Measurements from ENCODE around the gene ENO1. TPM values are rescaled to one million over a fixed set of nuclear protein-coding genes. Genes with fewer than 3 reads are reported as not detected.

The ENO1 gene
- total and polyA plus RNA-seq, 9 of the 15 experiments (the other 6 are each of a cell fraction or from before 2014, with no cell fraction given): 2,249 to 7,472 (median 2,868) TPM

GRCh38 chr1:8879464-8879921 lies 1.0 kb upstream of the ENO1 start (continued):
- TF ChIP-seq ZNF318 (IDR thresholded peaks at IDR 0.05; ENCODE audit: borderline replicate concordance in 1 of 2, low read depth in 1 of 2): no peak
- TF ChIP-seq, protein P1, sequence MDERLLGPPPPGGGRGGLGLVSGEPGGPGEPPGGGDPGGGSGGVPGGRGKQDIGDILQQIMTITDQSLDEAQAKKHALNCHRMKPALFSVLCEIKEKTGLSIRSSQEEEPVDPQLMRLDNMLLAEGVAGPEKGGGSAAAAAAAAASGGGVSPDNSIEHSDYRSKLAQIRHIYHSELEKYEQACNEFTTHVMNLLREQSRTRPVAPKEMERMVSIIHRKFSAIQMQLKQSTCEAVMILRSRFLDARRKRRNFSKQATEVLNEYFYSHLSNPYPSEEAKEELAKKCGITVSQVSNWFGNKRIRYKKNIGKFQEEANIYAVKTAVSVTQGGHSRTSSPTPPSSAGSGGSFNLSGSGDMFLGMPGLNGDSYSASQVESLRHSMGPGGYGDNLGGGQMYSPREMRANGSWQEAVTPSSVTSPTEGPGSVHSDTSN (CRISPR knock-in tag; IDR thresholded peaks at IDR 0.05; ENCODE audit: low read depth): no peak
- TF ChIP-seq, protein P1 (tag; conservative IDR thresholded peaks at IDR 0.05; ENCODE audit: low read depth): 0 out of 2 replicates have a peak, but pooled peaks have one; percentile 15
- TF ChIP-seq ZNF785 (CRISPR knock-in tag; IDR thresholded peaks at IDR 0.05): no peak
- TF ChIP-seq ESRRB (CRISPR knock-in tag; IDR thresholded peaks at IDR 0.05; ENCODE audit: borderline replicate concordance): no peak
- no peak for TF ChIP-seq MYNN (IDR thresholded peaks at IDR 0.05)
- TF ChIP-seq MYNN (CRISPR knock-in tag; IDR thresholded peaks at IDR 0.05): no peak
- TF ChIP-seq, protein P2, sequence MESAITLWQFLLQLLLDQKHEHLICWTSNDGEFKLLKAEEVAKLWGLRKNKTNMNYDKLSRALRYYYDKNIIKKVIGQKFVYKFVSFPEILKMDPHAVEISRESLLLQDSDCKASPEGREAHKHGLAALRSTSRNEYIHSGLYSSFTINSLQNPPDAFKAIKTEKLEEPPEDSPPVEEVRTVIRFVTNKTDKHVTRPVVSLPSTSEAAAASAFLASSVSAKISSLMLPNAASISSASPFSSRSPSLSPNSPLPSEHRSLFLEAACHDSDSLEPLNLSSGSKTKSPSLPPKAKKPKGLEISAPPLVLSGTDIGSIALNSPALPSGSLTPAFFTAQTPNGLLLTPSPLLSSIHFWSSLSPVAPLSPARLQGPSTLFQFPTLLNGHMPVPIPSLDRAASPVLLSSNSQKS (CRISPR knock-in tag; IDR thresholded peaks at IDR 0.05): no peak
- no peak for TF ChIP-seq PPARD (CRISPR knock-in tag; IDR thresholded peaks at IDR 0.05)
- TF ChIP-seq ZNF507 (tag; conservative IDR thresholded peaks at IDR 0.05): no peak
- no peak for TF ChIP-seq SIN3A (IDR thresholded peaks at IDR 0.05; ENCODE audit: borderline replicate concordance in 2 of 2, control insufficient read depth in 1 of 2, low read depth in 2 of 2, low read length in 2 of 2)
- TF ChIP-seq ETV5 (CRISPR knock-in tag; IDR thresholded peaks at IDR 0.05; ENCODE audit: low read depth): no peak
- no peak for TF ChIP-seq PURB (CRISPR knock-in tag; IDR thresholded peaks at IDR 0.05; ENCODE audit: low read depth)
- no peak for TF ChIP-seq FOXA3 (CRISPR knock-in tag; conservative IDR thresholded peaks at IDR 0.05 in 1 of 2, IDR thresholded peaks at IDR 0.05 in 1 of 2)
